GM21423 (cell line): ENCODE results near the gene SLFN12.
"Not testable (repeated sequence)": the region's sequence is repeated elsewhere in the genome, so short reads cannot be mapped to it uniquely, and the experiment has no call there.

Experiments
- ATAC-seq: cut with Tn5 transposase; IDR thresholded peaks from one replicate; pipeline ENCODE4 v1.9.1; 2021; ENCODE audit warnings: mild to moderate bottlenecking, moderate library complexity; ENCODE audit not compliant: unreplicated experiment

The SLFN12 gene

GRCh38 chr17:35414247-35414646 lies 18.1 kb downstream of the SLFN12 start:
- ATAC-seq: no peak

GRCh38 chr17:35407531-35407930 lies 24.8 kb downstream of the SLFN12 start:
- no peak for ATAC-seq

- ATAC-seq: no peak
These were observed 25.7 kb downstream of the SLFN12 start for GRCh38 chr17:35406568-35406967.

- ATAC-seq: no peak
These were observed 27.9 kb downstream of the SLFN12 start for GRCh38 chr17:35404360-35404759.

GRCh38 chr17:35393783-35394182 lies 38.5 kb downstream of the SLFN12 start:
- ATAC-seq: not testable (repeated sequence)

- no peak for ATAC-seq
These were observed 41.6 kb downstream of the SLFN12 start for GRCh38 chr17:35390663-35391062.

GRCh38 chr17:35390156-35390555 lies 42.1 kb downstream of the SLFN12 start:
- no peak for ATAC-seq

GRCh38 chr17:35387496-35387895 lies 44.8 kb downstream of the SLFN12 start:
- no peak for ATAC-seq

- no peak for ATAC-seq
These were observed 54.6 kb downstream of the SLFN12 start for GRCh38 chr17:35377706-35378105.

- ATAC-seq: no peak
These were observed 55.2 kb downstream of the SLFN12 start for GRCh38 chr17:35377068-35377467.

GRCh38 chr17:35376245-35376644 lies 56.1 kb downstream of the SLFN12 start:
- no peak for ATAC-seq

- ATAC-seq: no peak
These were observed 57.4 kb downstream of the SLFN12 start for GRCh38 chr17:35374766-35375344.

GRCh38 chr17:35373984-35374765 lies 58.1 kb downstream of the SLFN12 start:
- ATAC-seq: no peak

- ATAC-seq: no peak
These were observed 58.7 kb downstream of the SLFN12 start, which contains the start of gene SLFN11 for GRCh38 chr17:35373534-35373983. SLFN11 (minus strand) TSS chr17:35373621; CDS start chr17:35363807, 9,814 bp downstream.

GRCh38 chr17:35372846-35373533 lies 59.3 kb downstream of the SLFN12 start:
- no peak for ATAC-seq

- no peak for ATAC-seq
These were observed 60.4 kb downstream of the SLFN12 start for GRCh38 chr17:35371934-35372333.

GRCh38 chr17:35368081-35368830 lies 64.0 kb downstream of the SLFN12 start:
- peak; percentile 89 for ATAC-seq

- ATAC-seq: no peak
These were observed 71.3 kb downstream of the SLFN12 start for GRCh38 chr17:35361027-35361426.
